BLaER1 (cell line): ENCODE results near the gene ARHGEF10L.

Experiments
- H3K27ac ChIP-seq: shearing (Covaris generic); formaldehyde crosslinking; 2 replicates; pipeline ENCODE4 v1.8.1; 2022
- H3K27me3 ChIP-seq: shearing (Covaris generic); formaldehyde crosslinking; 2 replicates; pipeline ENCODE4 v1.8.1; 2022
- H3K36me3 ChIP-seq: shearing (Covaris generic); formaldehyde crosslinking; 2 replicates; pipeline ENCODE4 v1.8.1; 2022
- H3K4me1 ChIP-seq: shearing (Covaris generic); formaldehyde crosslinking; 2 replicates; pipeline ENCODE4 v1.8.1; 2022
- H3K4me2 ChIP-seq: shearing (Covaris generic); formaldehyde crosslinking; 2 replicates; pipeline ENCODE4 v1.8.1; 2022
- H3K4me3 ChIP-seq: shearing (Covaris generic); formaldehyde crosslinking; 2 replicates; pipeline ENCODE4 v1.8.1; 2022
- H3K9ac ChIP-seq: shearing (Covaris generic); formaldehyde crosslinking; 2 replicates; pipeline ENCODE4 v1.8.1; 2022
- H3K9me3 ChIP-seq: shearing (Covaris generic); formaldehyde crosslinking; 2 replicates; pipeline ENCODE4 v1.8.1; 2022
- H4K20me1 ChIP-seq: shearing (Covaris generic); formaldehyde crosslinking; 2 replicates; pipeline ENCODE4 v1.8.1; 2022
- Cebpa-rat ChIP-seq: shearing (Covaris generic); IDR thresholded peaks from 2 replicates; pipeline ENCODE4 v1.8.1; 2022

The ARHGEF10L gene

DNA sequence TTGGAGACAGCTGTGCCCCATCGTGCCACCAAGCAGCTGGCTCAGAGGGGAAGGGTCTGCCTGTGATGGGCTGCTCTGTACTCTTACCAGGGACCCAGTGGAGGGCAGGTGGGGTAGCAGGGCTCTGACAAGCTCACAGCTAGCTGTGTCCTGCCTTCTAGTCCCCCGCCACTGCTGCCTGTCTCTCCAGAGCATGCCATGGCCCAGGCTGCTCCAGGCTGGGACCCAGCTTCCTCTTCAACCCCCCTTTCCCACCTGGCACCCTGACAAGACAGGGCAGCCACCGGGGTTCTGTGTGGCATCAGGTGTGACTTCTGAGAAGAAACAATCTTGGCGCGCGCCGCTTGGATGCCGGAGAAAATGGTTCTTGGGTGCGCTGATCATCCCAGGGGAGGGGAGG, 123.3 kb downstream of the ARHGEF10L start:
- H4K20me1 ChIP-seq, result no peaks in the 10 kb centered on the region
- H3K9me3 ChIP-seq, result no peaks in the 10 kb centered on the region
- H3K4me3 ChIP-seq, result no peak overlapping the region
- peaks cover 10% of the 10 kb centered on the region; the same call in 1 of the 2 replicates for H3K4me1 ChIP-seq
- H3K4me2 ChIP-seq, result peak overlapping the region; percentile 22; the same call in 1 of the 2 replicates
- H3K27ac ChIP-seq, result peak overlapping the region; percentile 26; the same call in 1 of the 2 replicates
- no peak overlapping the region for H3K9ac ChIP-seq
- H3K27me3 ChIP-seq, result no peaks in the 10 kb centered on the region
- TF ChIP-seq Cebpa-rat, result no peak
- peaks cover 62% of the 10 kb centered on the region for H3K36me3 ChIP-seq

DNA sequence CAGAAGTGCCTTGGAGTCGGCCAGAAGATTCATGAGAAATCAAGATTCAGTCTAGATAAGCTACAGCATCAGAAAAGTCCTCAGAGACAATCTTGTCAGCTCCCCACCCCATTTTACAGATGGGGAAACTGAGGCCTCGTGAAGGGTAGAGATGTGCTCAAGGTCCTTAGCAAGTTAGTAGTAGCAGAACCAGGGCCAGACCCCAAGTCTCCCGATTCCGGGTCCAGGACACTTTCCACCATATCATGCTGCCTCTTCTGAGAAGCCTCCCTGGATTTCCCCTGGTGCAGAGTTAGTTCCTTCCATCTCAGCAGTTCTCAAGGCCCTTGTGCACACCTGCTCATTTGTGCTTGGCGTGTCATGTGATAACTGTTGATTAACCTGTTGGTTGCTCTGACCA, 124.1 kb downstream of the ARHGEF10L start:
- no peak for TF ChIP-seq Cebpa-rat
- Histone ChIP-seq H3K9ac (no peak overlapping the region), H4K20me1 (no peaks in the 10 kb centered on the region), H3K27me3 (no peaks in the 10 kb centered on the region), H3K9me3 (no peaks in the 10 kb centered on the region), H3K27ac (no peak overlapping the region), H3K4me1 (peaks cover 10% of the 10 kb centered on the region; the same call in 1 of the 2 replicates), H3K4me3 (no peak overlapping the region), H3K4me2 (no peak overlapping the region), H3K36me3 (peaks cover 61% of the 10 kb centered on the region)

GRCh38 chr1:17664322-17664721, 124.8 kb downstream of the ARHGEF10L start:
- Histone ChIP-seq H3K9me3 (no peaks in the 10 kb centered on the region), H3K27me3 (no peaks in the 10 kb centered on the region), H3K4me1 (peaks cover 17% of the 10 kb centered on the region), H3K9ac (no peak overlapping the region), H3K27ac (no peak overlapping the region), H3K36me3 (peaks cover 56% of the 10 kb centered on the region), H4K20me1 (no peaks in the 10 kb centered on the region), H3K4me2 (no peak overlapping the region), H3K4me3 (no peak overlapping the region)
- TF ChIP-seq Cebpa-rat, result no peak

DNA sequence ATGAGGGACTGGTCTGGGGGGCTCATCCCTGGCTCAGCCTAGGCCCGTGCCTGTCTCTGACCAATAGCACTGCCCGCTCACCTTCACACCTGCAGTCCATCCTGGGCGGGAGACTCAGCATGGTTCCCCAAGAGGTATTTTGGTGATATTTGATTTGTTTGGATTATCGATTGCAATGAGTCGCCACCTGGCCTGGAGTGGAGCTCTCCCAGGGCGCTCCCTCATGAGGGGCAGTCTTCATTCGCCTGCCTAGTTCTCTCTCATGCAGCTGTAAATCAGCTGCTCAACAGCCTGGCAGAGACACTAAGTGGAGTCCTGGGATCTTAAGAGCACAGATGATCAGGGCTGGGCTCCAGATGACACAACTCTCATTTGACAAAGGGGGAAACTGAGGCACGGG, 125.6 kb downstream of the ARHGEF10L start:
- peaks cover 24% of the 10 kb centered on the region for H3K4me1 ChIP-seq

GRCh38 chr1:17665950-17666720, 126.6 kb downstream of the ARHGEF10L start:
- Histone ChIP-seq H4K20me1 (no peaks in the 10 kb centered on the region), H3K9ac (no peak overlapping the region), H3K9me3 (no peaks in the 10 kb centered on the region), H3K4me2 (no peak overlapping the region), H3K4me1 (peaks cover 35% of the 10 kb centered on the region), H3K27me3 (no peaks in the 10 kb centered on the region), H3K27ac (peak overlapping the region; percentile 18; the same call in 1 of the 2 replicates), H3K4me3 (no peak overlapping the region), H3K36me3 (peaks cover 43% of the 10 kb centered on the region)
- TF ChIP-seq Cebpa-rat, result no peak

More for the DNA sequence above, 125.6 kb downstream of the ARHGEF10L start:
- Histone ChIP-seq H3K36me3 (peaks cover 49% of the 10 kb centered on the region), H3K4me2 (no peak overlapping the region), H4K20me1 (no peaks in the 10 kb centered on the region), H3K27ac (no peak overlapping the region), H3K27me3 (no peaks in the 10 kb centered on the region), H3K9ac (no peak overlapping the region), H3K4me3 (no peak overlapping the region), H3K9me3 (no peaks in the 10 kb centered on the region)
- TF ChIP-seq Cebpa-rat, result no peak

DNA sequence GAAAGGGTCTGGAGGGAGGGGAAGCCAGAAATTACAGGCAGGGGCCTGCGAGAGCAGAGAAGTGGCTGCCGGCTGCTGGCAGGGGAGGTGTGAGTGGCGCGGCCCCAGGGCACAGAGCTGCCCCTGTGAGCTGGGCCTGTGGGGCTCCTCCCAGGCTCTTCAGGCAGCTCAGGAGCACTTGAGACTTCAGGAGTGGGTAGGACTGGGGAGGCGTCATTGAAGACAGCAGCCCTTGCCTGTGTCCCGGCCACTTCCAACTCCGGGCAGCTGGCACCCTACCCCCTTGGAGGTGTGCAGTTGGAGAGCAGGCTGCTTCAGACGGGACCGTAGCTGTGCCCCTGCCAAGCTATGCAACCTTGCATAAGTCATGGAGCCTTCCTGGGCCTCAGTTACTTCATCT, 128.1 kb downstream of the ARHGEF10L start:
- Histone ChIP-seq H3K36me3 (peaks cover 43% of the 10 kb centered on the region), H3K27me3 (no peaks in the 10 kb centered on the region), H3K9me3 (no peaks in the 10 kb centered on the region), H3K4me1 (peaks cover 41% of the 10 kb centered on the region), H3K27ac (no peak overlapping the region), H4K20me1 (no peaks in the 10 kb centered on the region), H3K9ac (no peak overlapping the region), H3K4me2 (no peak overlapping the region), H3K4me3 (no peak overlapping the region)
- no peak for TF ChIP-seq Cebpa-rat

GRCh38 chr1:17668195-17668594, 128.7 kb downstream of the ARHGEF10L start:
- TF ChIP-seq Cebpa-rat, result no peak
- Histone ChIP-seq H4K20me1 (no peaks in the 10 kb centered on the region), H3K4me2 (no peak overlapping the region), H3K9me3 (no peaks in the 10 kb centered on the region), H3K27ac (no peak overlapping the region), H3K4me1 (peaks cover 42% of the 10 kb centered on the region), H3K9ac (no peak overlapping the region), H3K4me3 (no peak overlapping the region), H3K27me3 (no peaks in the 10 kb centered on the region), H3K36me3 (peaks cover 43% of the 10 kb centered on the region)

GRCh38 chr1:17668624-17669175, 129.2 kb downstream of the ARHGEF10L start:
- Histone ChIP-seq H3K27me3 (no peaks in the 10 kb centered on the region), H3K9ac (no peak overlapping the region), H4K20me1 (no peaks in the 10 kb centered on the region), H3K4me1 (peaks cover 47% of the 10 kb centered on the region), H3K36me3 (peaks cover 43% of the 10 kb centered on the region), H3K9me3 (no peaks in the 10 kb centered on the region), H3K4me3 (no peak overlapping the region), H3K4me2 (no peak overlapping the region), H3K27ac (0 out of 2 replicates have a peak overlapping the region, but pooled peaks have one; percentile 88)
- no peak for TF ChIP-seq Cebpa-rat

- H3K9me3 ChIP-seq, result no peaks in the 10 kb centered on the region
- no peaks in the 10 kb centered on the region for H4K20me1 ChIP-seq
- H3K4me3 ChIP-seq, result no peak overlapping the region
- H3K27ac ChIP-seq, result peak overlapping the region; percentile 88
- peak overlapping the region; percentile 88 for H3K4me2 ChIP-seq
- H3K36me3 ChIP-seq, result peaks cover 39% of the 10 kb centered on the region
- no peak for TF ChIP-seq Cebpa-rat
- H3K4me1 ChIP-seq, result peaks cover 53% of the 10 kb centered on the region
- no peaks in the 10 kb centered on the region for H3K27me3 ChIP-seq
- H3K9ac ChIP-seq, result no peak overlapping the region
These were observed 129.8 kb downstream of the ARHGEF10L start for GRCh38 chr1:17669305-17669704.

DNA sequence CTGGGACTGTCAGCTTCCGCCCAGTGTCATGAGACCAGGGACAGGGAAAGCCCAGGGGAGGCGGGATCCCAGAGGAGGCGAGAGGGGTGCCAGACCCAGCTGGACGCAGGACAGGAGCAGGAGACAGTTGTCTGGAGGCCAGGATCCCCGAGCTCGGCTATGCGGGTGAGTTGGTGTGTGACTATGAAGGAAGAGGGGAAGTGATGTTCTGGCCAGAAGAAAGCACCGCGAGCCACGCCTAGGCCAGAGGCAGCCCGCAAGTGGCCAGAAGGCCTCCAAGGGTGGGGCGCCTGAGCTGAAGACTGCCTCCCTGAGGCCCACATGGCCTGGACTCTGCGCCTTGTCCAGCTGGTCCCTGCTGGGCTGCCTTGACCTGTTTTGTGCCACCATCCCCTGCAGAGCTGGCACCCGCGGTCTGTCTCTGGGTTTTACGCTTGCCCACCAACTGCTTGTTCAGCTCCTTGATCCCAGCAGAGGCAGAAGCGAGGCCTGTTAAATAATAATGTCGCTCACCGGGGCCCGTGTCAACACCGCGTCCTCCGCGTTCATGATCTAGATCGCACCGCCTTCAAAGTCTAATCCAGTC, 130.5 kb downstream of the ARHGEF10L start:
- Histone ChIP-seq H3K27me3 (no peaks in the 10 kb centered on the region), H3K27ac (peak overlapping the region; percentile 88), H4K20me1 (no peaks in the 10 kb centered on the region), H3K9me3 (no peaks in the 10 kb centered on the region), H3K36me3 (peaks cover 32% of the 10 kb centered on the region), H3K4me2 (peak overlapping the region; percentile 88), H3K4me1 (peaks cover 60% of the 10 kb centered on the region), H3K9ac (no peak overlapping the region), H3K4me3 (no peak overlapping the region)
- TF ChIP-seq Cebpa-rat, result no peak
